HEK293 (cell line): Measurements from ENCODE around the gene MROH2B.

Experiments
- CTCF ChIA-PET: fragments of 350-600 bp; formaldehyde crosslinking; extraction: SDS; loops from one replicate; lab custom pipeline; 2021; ENCODE audit warnings: antibody characterized with exemption; lab: Yijun Ruan, JAX
- POLR2A ChIA-PET: fragments of 300-600 bp; formaldehyde crosslinking; extraction: SDS; loops from one replicate; lab custom pipeline; 2020; ENCODE audit warnings: antibody characterized with exemption, inconsistent platforms; lab: Yijun Ruan, JAX
- H3K27ac ChIP-seq: fragments of 200-500 bp; sonication (Bioruptor generic); 2 replicates; pipeline ENCODE4 v1.5.1; 2014; ENCODE audit warnings: low read depth, low read length, control low read depth, inconsistent platforms; ENCODE audit errors: extremely low read depth
- H3K36me3 ChIP-seq, 2 experiments: fragments of 200-500 bp in 1 of 2; sonication (Bioruptor generic) in 1 of 2; 1 replicate in 1 of 2; 2 replicates in 1 of 2; pipeline ENCODE4 v1.5.1; 2014 to 2017; ENCODE audit warnings: inconsistent platforms in 2 of 2, low read length in 2 of 2; ENCODE audit not compliant: control insufficient read depth in 2 of 2, insufficient read depth in 1 of 2
- H3K4me1 ChIP-seq: fragments of 200-500 bp; sonication (Bioruptor generic); 2 replicates; pipeline ENCODE4 v1.5.1; 2014; ENCODE audit warnings: mild to moderate bottlenecking, low read length, inconsistent platforms; ENCODE audit not compliant: control insufficient read depth, insufficient read depth
- H3K4me3 ChIP-seq: 2 replicates; pipeline ENCODE4 v1.5.1; 2011; ENCODE audit warnings: low read depth, mild to moderate bottlenecking, control low read depth, low read length, moderate library complexity
- H3K9me3 ChIP-seq: fragments of 200-500 bp; sonication (Bioruptor generic); 2 replicates; pipeline ENCODE4 v1.5.1; 2014; ENCODE audit warnings: low read depth, low read length, inconsistent platforms; ENCODE audit not compliant: control insufficient read depth, insufficient read depth
- BCL11B ChIP-seq: fragments of 450-650 bp; formaldehyde crosslinking; IDR thresholded peaks from 2 replicates; pipeline ENCODE4 v1.5.1; 2016; ENCODE audit warnings: low read depth, missing biosample characterization, missing genetic modification characterization
- PRDM4 ChIP-seq: fragments of 450-650 bp; formaldehyde crosslinking; IDR thresholded peaks from 2 replicates; pipeline ENCODE4 v1.5.1; 2017; ENCODE audit warnings: missing biosample characterization, missing genetic modification characterization
- SP3 ChIP-seq: fragments of 450-650 bp; formaldehyde crosslinking; IDR thresholded peaks from 2 replicates; pipeline ENCODE4 v1.5.1; 2016; ENCODE audit warnings: missing biosample characterization, missing genetic modification characterization
- TRIM28 ChIP-seq: IDR thresholded peaks from 2 replicates; pipeline ENCODE4 v1.6.1; 2011; ENCODE audit warnings: low read length, control low read depth, borderline replicate concordance
- WT1 ChIP-seq: fragments of 450-650 bp; formaldehyde crosslinking; IDR thresholded peaks from 2 replicates; pipeline ENCODE4 v1.5.1; 2016; ENCODE audit warnings: missing biosample characterization, missing genetic modification characterization
- ZBTB1 ChIP-seq: fragments of 450-650 bp; formaldehyde crosslinking; IDR thresholded peaks from 2 replicates; pipeline ENCODE4 v1.5.1; 2016; ENCODE audit warnings: missing biosample characterization, missing genetic modification characterization
- ZBTB44 ChIP-seq: fragments of 450-650 bp; IDR thresholded peaks from 2 replicates; pipeline ENCODE4 v1.5.1; 2018; ENCODE audit warnings: missing biosample characterization, mild to moderate bottlenecking, missing genetic modification characterization
- ZBTB8A ChIP-seq: fragments of 450-650 bp; formaldehyde crosslinking; IDR thresholded peaks from 2 replicates; pipeline ENCODE4 v1.5.1; 2016; ENCODE audit warnings: missing biosample characterization, missing genetic modification characterization
- ZNF112 ChIP-seq: fragments of 450-650 bp; formaldehyde crosslinking; IDR thresholded peaks from 2 replicates; pipeline ENCODE4 v1.5.0; 2017; ENCODE audit warnings: missing biosample characterization, missing genetic modification characterization
- ZNF157 ChIP-seq: fragments of 450-650 bp; formaldehyde crosslinking; IDR thresholded peaks from 2 replicates; pipeline ENCODE4 v1.5.1; 2016; ENCODE audit warnings: missing biosample characterization, missing genetic modification characterization
- ZNF16 ChIP-seq: fragments of 450-650 bp; formaldehyde crosslinking; IDR thresholded peaks from 2 replicates; pipeline ENCODE4 v1.5.1; 2016; ENCODE audit warnings: low read depth, missing biosample characterization, missing genetic modification characterization
- ZNF18 ChIP-seq: fragments of 450-650 bp; formaldehyde crosslinking; IDR thresholded peaks from 2 replicates; pipeline ENCODE4 v1.5.1; 2016; ENCODE audit warnings: missing biosample characterization, missing genetic modification characterization
- ZNF211 ChIP-seq: fragments of 450-650 bp; formaldehyde crosslinking; IDR thresholded peaks from 2 replicates; pipeline ENCODE4 v1.5.1; 2016; ENCODE audit warnings: low read depth, missing biosample characterization, missing genetic modification characterization
- ZNF23 ChIP-seq: fragments of 450-650 bp; formaldehyde crosslinking; IDR thresholded peaks from 2 replicates; pipeline ENCODE4 v1.5.1; 2016; ENCODE audit warnings: missing biosample characterization, missing genetic modification characterization, borderline replicate concordance
- ZNF24 ChIP-seq: fragments of 450-650 bp; formaldehyde crosslinking; IDR thresholded peaks from 2 replicates; pipeline ENCODE4 v1.5.1; 2016; ENCODE audit warnings: missing biosample characterization, missing genetic modification characterization
- ZNF274 ChIP-seq, 2 experiments: fragments of 200-500 bp in 1 of 2; fragments of 450-650 bp in 1 of 2; sonication (Bioruptor generic) in 1 of 2; formaldehyde crosslinking in 1 of 2; IDR thresholded peaks; 2 replicates each; pipeline versions ENCODE4 v1.5.1 to v1.6.1; 2014 to 2016; ENCODE audit warnings: borderline replicate concordance in 1 of 2, inconsistent platforms in 1 of 2, low read length in 1 of 2, missing biosample characterization in 1 of 2, missing genetic modification characterization in 1 of 2
- ZNF394 ChIP-seq: fragments of 450-650 bp; formaldehyde crosslinking; IDR thresholded peaks from 2 replicates; pipeline ENCODE4 v1.5.1; 2016; ENCODE audit warnings: missing biosample characterization, missing genetic modification characterization, mild to moderate bottlenecking, moderate library complexity, borderline replicate concordance
- ZNF398 ChIP-seq: fragments of 450-650 bp; formaldehyde crosslinking; IDR thresholded peaks from 2 replicates; pipeline ENCODE4 v1.5.1; 2017; ENCODE audit warnings: missing biosample characterization, missing genetic modification characterization
- ZNF416 ChIP-seq: fragments of 450-650 bp; formaldehyde crosslinking; IDR thresholded peaks from 2 replicates; pipeline ENCODE4 v1.5.1; 2016; ENCODE audit warnings: missing biosample characterization, missing genetic modification characterization
- ZNF426 ChIP-seq: fragments of 450-650 bp; formaldehyde crosslinking; IDR thresholded peaks from 2 replicates; pipeline ENCODE4 v1.5.1; 2017; ENCODE audit warnings: missing biosample characterization, missing genetic modification characterization, mild to moderate bottlenecking, inconsistent platforms, moderate library complexity
- ZNF514 ChIP-seq: fragments of 450-650 bp; formaldehyde crosslinking; IDR thresholded peaks from 2 replicates; pipeline ENCODE4 v1.5.1; 2016; ENCODE audit warnings: missing biosample characterization, missing genetic modification characterization
- ZNF529 ChIP-seq: fragments of 450-650 bp; formaldehyde crosslinking; IDR thresholded peaks from 2 replicates; pipeline ENCODE4 v1.5.1; 2017; ENCODE audit warnings: missing genetic modification characterization, missing biosample characterization; ENCODE audit not compliant: insufficient replicate concordance
- ZNF548 ChIP-seq: fragments of 450-650 bp; formaldehyde crosslinking; IDR thresholded peaks from 2 replicates; pipeline ENCODE4 v1.5.1; 2016; ENCODE audit warnings: missing biosample characterization, missing genetic modification characterization
- ZNF621 ChIP-seq: fragments of 450-650 bp; formaldehyde crosslinking; IDR thresholded peaks from 2 replicates; pipeline ENCODE4 v1.5.1; 2017; ENCODE audit warnings: missing biosample characterization, missing genetic modification characterization
- ZNF623 ChIP-seq: fragments of 450-650 bp; formaldehyde crosslinking; IDR thresholded peaks from 2 replicates; pipeline ENCODE4 v1.5.1; 2016; ENCODE audit warnings: missing biosample characterization, missing genetic modification characterization
- ZNF626 ChIP-seq: fragments of 450-650 bp; sonication (Bioruptor Pico); formaldehyde crosslinking; IDR thresholded peaks from 2 replicates; pipeline ENCODE4 v1.5.1; 2018; ENCODE audit warnings: missing biosample characterization, missing genetic modification characterization, inconsistent platforms
- ZNF658 ChIP-seq: fragments of 450-650 bp; formaldehyde crosslinking; IDR thresholded peaks from 2 replicates; pipeline ENCODE4; 2016; ENCODE audit warnings: missing biosample characterization, missing genetic modification characterization
- ZNF670 ChIP-seq: fragments of 450-650 bp; formaldehyde crosslinking; IDR thresholded peaks from 2 replicates; pipeline ENCODE4 v1.5.1; 2016; ENCODE audit warnings: missing biosample characterization, missing genetic modification characterization, low read depth
- ZNF785 ChIP-seq: fragments of 450-650 bp; formaldehyde crosslinking; IDR thresholded peaks from 2 replicates; pipeline ENCODE4 v1.5.1; 2016; ENCODE audit warnings: missing biosample characterization, missing genetic modification characterization

MROH2B gene

GRCh38 chr5:41112486-41113455 lies 41.6 kb upstream of the MROH2B start:
- CTCF ChIA-PET: interaction anchor here (0.6 kb wide), 1 partner anchor 160 kb away, joined by 4 read pairs; no protein-coding TSS in a partner anchor
- no peak overlapping the region for H3K27ac ChIP-seq
- H3K36me3 ChIP-seq: no peaks in the 10 kb centered on the region
- H3K4me3 ChIP-seq: no peak overlapping the region
- H3K4me1 ChIP-seq: no peaks in the 10 kb centered on the region
- TF ChIP-seq PRDM4 (tag by site-specific recombination): no peak
- no peak for TF ChIP-seq ZNF623 (tag by site-specific recombination)
- no peak for TF ChIP-seq BCL11B (tag by site-specific recombination)
- no peak for TF ChIP-seq ZBTB1 (tag by site-specific recombination)
- TF ChIP-seq ZNF24 (tag by site-specific recombination): no peak
- no peak for TF ChIP-seq ZNF529 (tag by site-specific recombination)
- no peak for TF ChIP-seq ZNF16 (tag by site-specific recombination)
- TF ChIP-seq ZNF785 (tag by site-specific recombination): no peak
- TF ChIP-seq ZNF621: no peak
- no peak for TF ChIP-seq ZNF274 (IDR thresholded peaks at IDR 0.05; ENCODE audit: low read length)
- no peak for TF ChIP-seq ZNF274 (tag by site-specific recombination; IDR thresholded peaks at IDR 0.05; ENCODE audit: borderline replicate concordance)
- no peak for TF ChIP-seq ZBTB44 (tag by site-specific recombination)
- no peak for TF ChIP-seq ZNF548
- TF ChIP-seq ZNF658 (tag by site-specific recombination): no peak
- no peak for TF ChIP-seq ZNF112 (tag by site-specific recombination)
- TF ChIP-seq ZBTB8A: no peak
- no peak for TF ChIP-seq ZNF514 (tag by site-specific recombination)
- H3K9me3 ChIP-seq: no peaks in the 10 kb centered on the region
- POLR2A ChIA-PET: no interaction called here

GRCh38 chr5:41109186-41109585 lies 38.0 kb upstream of the MROH2B start:
- H3K27ac ChIP-seq: no peak overlapping the region
- ChIA-PET POLR2A (no interaction called here), CTCF (no interaction called here)
- H3K4me3 ChIP-seq: no peak overlapping the region
- H3K4me1 ChIP-seq: no peaks in the 10 kb centered on the region
- H3K36me3 ChIP-seq: no peaks in the 10 kb centered on the region
- no peaks in the 10 kb centered on the region for H3K9me3 ChIP-seq
- TF ChIP-seq ZNF416 (tag by site-specific recombination) (no peak), ZNF157 (no peak), WT1 (tag by site-specific recombination) (no peak), ZNF398 (tag by site-specific recombination) (no peak), ZNF18 (tag by site-specific recombination) (no peak), SP3 (tag by site-specific recombination) (no peak), TRIM28 (no peak), ZNF23 (tag by site-specific recombination) (no peak), ZNF670 (tag by site-specific recombination) (no peak), ZNF426 (no peak), ZNF211 (tag by site-specific recombination) (no peak), ZNF626 (tag by site-specific recombination) (no peak), ZNF394 (tag by site-specific recombination) (no peak)
